NCI-H748 treated with DMSO at 0.1 percent for 48 hours (cell line): ENCODE measurements around the gene CRYAB.
A peak's percentile ranks its signal among the peaks of the same experiment; 100 is the strongest.
"Not testable (repeated sequence)": the region's sequence is repeated elsewhere in the genome, so short reads cannot be mapped to it uniquely, and the experiment has no call there.

Experiments
- DNase-seq: peaks from one replicate; lab custom pipeline; 2025; lab: John Stamatoyannopoulos, UW

Gene CRYAB

DNA sequence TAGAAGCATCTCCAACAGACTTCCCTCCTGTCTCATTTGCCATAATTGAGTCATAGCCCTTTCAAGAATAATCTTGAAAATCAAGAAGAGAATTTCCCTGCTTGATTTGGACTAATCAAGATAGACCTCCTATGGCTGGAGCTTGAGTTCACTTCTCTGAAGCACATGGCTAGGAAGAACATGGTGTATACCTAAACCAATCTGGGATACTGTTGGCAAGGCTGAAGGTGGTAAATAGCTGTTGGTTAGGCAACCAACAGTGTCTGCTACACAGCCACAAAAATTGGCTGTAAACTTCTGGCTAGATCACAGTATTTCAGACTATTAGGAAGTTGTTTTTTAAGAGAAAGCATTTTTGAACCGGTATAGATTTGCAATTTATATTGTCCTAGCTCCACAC is 4.9 kb downstream of the CRYAB start:
- DNase-seq: no peak

- no peak for DNase-seq
Measured at GRCh38 chr11:111905411-111905810, 6.2 kb downstream of the CRYAB start.

DNA sequence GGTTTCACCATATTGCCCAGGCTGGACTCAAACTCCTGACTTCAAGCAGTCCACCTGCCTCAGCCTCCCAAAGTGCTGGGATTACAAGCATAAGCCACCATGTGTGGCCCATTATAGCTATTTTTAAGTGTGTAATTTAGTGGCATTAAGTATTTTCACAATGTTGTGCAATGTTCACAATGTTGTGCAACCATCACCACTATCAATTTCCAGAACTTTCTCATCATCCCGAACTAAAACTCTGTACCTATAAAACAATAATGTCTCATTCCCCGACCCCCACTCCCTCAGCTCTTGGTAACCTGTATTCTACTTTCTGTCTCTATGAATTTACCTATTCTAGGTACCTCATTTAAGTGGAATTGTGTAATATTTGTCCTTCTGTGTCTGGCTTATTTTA is 24.7 kb downstream of the CRYAB start:
- DNase-seq: no peak

- no peak for DNase-seq
Measured at GRCh38 chr11:111886032-111886431, 25.5 kb downstream of the CRYAB start.

GRCh38 chr11:111885053-111885452 is 26.5 kb downstream of the CRYAB start:
- not testable (repeated sequence) for DNase-seq

DNA sequence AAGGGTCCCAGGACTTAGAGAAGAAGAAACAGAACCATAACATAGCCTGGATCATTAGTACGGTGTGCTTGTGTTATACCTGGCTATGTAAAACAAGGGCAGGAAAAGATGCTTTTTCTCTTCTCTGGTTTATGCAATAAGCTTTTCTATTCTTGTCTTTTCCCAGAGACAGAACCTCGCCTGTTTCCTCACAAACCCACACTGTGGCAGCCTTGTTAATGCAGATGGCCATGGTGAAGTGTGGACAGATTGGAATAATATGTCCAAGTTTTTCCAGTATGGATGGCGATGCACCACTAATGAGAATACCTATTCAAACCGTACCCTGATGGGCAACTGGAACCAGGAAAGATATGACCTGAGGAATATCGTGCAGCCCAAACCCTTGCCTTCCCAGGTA is 29.4 kb downstream of the CRYAB start:
- DNase-seq: no peak

DNA sequence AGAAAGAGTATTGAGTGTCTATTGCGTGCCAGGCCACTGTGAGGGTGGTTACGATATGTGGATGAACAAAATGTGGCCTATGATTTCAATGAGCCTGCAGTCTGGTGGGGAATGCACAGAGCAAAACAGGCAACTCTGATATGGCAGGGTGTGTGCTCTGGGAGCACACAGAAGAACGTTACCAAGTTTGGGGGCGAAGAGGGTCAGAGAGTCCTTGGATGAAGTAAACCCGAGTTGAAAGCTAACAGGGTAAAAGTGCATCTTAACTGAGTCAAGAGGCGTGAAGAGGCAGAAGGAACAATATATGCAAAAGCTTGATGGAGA is 32.0 kb downstream of the CRYAB start:
- DNase-seq: no peak

- peak; percentile 85 for DNase-seq
Measured at GRCh38 chr11:111878849-111879636, 32.5 kb downstream of the CRYAB start, which contains the start of the genes CFAP68 and FDXACB1. CFAP68 (plus strand) TSS chr11:111879541; CDS start chr11:111879561, 20 bp downstream. FDXACB1 (minus strand) TSS chr11:111879165; CDS start chr11:111879132, 33 bp downstream.

DNA sequence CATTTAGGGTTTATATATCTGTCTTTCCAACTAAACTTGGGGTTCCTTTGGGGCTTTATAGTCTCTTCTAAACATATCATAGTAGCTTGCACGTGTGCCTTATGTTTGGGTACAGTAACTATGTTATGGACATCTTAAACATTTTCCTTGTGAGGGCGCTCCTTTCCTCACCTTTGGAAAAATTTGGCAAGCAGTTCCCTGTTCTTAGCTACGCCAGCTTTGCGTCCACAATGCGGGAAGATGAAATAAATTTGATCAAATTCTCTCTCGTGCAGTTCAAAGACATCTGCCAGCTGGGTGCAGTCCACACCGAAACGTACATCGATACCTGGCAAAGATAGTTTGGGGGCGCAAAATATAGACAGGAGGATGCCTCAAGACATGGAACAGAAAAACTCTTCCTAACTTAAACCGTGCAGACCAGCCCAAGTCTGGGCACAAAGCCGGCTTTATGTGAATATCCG is 33.2 kb downstream of the CRYAB start:
- no peak for DNase-seq

DNA sequence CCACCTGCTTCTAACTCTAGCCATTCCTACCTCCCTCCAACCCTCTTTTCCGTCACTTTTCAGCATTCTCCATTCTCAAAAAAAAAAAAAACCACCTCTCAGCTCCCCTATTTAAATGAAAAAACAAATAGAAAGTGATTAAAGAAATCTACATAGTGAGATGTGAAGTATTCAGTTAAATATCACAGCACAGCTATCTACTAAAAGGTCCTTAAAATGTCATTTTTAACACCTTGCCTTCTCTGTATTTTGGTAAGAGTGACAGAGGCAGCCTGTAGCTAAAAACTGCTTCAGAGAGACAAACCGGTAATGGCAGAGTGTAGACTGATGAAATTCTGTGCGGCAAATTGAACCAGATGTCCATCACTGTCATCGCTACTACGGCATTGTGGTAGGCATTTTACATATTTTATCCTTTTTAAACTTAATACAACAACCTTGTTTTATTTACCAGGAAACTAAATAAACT is 39.8 kb downstream of the CRYAB start:
- DNase-seq: no peak

DNA sequence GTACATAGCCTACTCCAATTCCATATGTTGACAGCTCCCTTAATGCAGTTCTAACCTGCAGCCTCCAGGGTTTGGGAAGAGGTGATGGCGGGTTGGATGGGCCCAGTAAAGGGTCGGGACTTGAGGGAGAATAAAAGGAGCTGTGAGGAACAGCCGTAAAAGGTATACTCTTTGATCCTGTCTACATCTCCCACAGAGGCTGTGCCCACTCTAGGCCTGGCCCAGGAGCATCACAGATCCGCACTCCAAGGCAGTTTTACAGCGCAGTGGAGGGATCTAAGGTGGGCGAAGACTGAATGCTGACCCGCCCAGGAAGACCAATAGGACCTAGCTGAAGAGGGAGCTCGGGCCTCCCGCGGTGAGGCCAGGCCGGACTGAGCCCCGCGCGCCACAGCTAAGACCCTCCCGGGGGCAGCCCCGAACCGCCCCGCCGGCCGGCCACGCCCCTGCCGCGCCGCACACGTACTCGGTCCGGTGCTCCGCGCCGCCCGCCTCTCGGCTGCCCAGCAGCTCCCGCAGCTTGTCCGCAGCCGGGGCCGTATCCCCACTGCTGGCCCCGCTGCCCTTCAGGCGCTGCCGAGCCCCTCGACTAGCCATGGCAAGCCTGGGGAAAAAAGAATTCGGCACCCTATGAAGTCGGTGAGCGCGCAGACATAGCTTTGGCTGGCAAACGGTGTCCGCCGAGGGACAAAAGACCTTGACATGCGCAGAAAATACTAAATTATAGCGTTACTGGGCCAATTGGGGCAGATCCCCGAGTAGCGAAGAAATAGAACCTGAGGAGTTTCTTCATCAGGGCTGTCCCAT is 40.5 kb downstream of the CRYAB start, which contains the start of gene ALG9:
Gene ALG9 (minus strand): TSS at position 696 of the 807 bp plus-strand sequence. CDS start 99 bp downstream, at position 597.
- peak; percentile 29 for DNase-seq

DNA sequence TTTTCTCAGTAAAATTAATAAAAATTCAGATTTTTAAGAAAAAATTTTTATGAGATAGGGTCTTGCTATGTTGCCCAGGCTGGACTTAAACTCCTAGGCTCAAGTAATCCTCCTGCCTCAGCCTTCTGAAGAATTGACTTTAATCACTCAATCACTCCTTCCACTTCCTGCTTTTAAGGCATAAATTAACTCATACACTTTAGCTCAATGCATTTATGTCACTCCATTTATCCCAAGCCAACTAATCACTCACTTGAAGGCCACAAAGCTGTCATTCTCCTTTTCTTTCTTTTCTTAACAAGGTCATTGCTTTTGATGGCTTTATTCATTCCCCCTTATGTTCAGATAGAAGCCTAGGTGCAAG is 41.1 kb downstream of the CRYAB start:
- no peak for DNase-seq

DNA sequence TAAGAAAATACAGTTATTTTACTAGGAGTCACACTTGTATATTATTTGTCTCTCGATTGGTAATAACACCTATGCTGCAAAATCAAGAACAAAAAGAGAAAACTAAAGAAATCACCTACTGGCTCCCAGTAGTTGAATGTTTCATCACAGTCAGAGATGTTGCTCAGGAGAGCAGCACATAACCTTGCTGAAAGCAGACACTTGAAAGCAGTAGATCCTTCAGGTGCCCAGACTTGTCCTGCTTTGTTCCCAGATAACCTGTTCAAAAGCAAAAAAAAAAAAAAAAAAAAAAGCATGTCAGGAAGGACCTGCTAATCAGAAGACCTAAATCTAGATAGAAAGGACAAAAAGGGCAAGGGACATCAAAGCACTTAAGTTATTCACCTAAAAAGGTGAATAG is 41.5 kb downstream of the CRYAB start:
- no peak for DNase-seq

- DNase-seq: no peak
Measured at GRCh38 chr11:111860257-111860656, 51.3 kb downstream of the CRYAB start.
